ENCODE results near the gene CDK15.
"Not testable (repeated sequence)": the region's sequence is repeated elsewhere in the genome, so short reads cannot be mapped to it uniquely, and the experiment has no call there.

CDK15 gene

DNA sequence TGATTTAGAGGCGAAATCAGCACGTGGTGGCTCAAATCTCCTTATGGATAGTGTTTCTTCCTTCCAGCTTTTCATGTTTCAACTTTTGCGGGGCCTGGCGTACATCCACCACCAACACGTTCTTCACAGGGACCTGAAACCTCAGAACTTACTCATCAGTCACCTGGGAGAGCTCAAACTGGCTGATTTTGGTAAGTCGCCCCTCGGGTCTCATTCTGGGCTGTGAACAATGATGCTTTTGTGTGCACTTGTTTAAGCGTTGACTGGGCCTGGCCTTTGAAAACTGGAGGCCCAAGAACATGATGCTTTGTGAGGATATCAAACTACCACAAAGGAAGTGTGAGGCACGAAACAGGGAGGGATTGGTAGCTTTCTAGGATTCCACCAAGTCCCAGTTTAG is 27.4 kb downstream of the CDK15 start:
- DNase-seq = no peak

DNA sequence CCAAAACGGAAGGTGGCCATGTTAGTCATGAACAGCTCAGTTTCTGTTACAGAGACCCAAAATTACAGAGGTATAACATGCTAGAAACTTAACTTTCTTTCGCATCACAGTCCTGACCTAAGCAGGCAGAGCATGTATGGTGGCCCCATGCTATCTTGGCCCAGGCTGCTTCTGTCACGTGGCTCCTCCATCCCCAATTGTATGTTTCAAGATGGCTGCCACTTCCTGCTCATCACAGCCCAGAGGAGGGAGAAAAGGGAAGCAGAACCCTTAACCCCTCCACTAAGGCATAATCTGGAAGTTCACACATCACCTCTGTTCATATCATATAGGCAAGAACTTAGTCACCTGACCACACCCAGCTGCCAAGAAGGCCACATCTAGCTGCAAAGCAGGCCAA is 28.7 kb downstream of the CDK15 start:
- no peak for DNase-seq

DNA sequence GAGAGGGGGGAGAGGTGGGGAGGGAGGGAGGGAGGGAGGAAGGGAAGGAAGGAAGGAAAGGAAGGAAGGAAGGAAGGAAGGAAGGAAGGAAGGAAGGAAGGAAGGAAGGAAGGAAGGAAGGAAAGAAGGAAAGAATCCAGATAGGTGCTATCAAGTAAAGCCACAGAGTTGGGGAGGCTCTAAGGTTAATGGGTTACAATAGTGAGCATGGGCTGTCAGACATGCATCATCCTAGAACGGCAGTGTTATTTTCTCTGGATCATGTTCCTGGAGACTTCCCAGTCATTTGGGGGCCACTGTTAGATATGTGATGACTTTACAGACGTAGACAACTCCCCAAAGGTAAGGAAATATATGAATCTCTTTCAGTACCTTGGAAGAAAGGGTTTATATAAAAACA is 31.1 kb downstream of the CDK15 start:
- DNase-seq = no peak

GRCh38 chr2:201837824-201838431 is 31.6 kb downstream of the CDK15 start:
- DNase-seq = no peak

GRCh38 chr2:201839727-201840126 is 33.4 kb downstream of the CDK15 start:
- no peak for DNase-seq

GRCh38 chr2:201840726-201841125 is 34.4 kb downstream of the CDK15 start:
- no peak for DNase-seq

- DNase-seq = no peak
Observed at GRCh38 chr2:201842131-201842860, 36.0 kb downstream of the CDK15 start.

DNA sequence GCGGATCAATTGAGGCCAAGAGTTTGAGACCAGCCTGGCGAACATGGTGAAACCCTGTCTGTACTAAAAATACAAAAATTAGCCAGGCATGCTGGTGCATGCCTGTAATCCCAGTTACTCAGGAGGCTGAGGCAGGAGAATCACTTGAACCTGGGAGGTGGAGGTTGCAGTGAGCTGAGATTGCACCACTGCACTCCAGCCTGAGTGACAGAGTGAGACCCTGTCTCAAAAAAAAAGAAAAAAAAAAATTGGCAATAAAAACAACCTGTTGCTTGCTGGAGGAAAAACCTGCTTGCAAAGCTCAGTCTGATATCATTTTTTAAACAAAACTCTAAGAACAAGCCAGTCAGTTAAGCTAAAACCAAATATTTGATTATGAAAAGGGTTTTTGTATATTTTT is 38.6 kb downstream of the CDK15 start:
- DNase-seq = not testable (repeated sequence)

GRCh38 chr2:201847481-201847880 is 41.1 kb downstream of the CDK15 start:
- peak in 1 of 3 donors; percentile 3 for DNase-seq

DNA sequence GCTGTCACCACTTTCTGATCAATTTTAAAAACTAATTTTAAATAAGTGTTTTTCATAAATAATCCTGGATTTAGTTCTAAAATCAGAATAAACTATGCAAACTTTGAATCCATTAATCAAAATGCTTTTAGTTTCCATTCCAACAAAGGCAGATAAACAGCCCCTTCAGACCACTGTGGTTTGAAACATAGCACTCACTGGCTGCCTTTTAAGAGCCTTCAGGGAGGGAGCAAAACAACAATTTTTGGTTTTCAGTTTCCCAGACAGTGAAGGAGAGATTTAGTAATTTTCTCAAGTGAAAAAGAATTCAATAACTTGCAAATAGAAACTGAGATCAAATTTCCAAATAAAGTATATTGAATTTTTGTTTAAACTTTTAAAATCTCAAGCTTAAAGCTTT is 46.1 kb downstream of the CDK15 start:
- no peak for DNase-seq

DNA sequence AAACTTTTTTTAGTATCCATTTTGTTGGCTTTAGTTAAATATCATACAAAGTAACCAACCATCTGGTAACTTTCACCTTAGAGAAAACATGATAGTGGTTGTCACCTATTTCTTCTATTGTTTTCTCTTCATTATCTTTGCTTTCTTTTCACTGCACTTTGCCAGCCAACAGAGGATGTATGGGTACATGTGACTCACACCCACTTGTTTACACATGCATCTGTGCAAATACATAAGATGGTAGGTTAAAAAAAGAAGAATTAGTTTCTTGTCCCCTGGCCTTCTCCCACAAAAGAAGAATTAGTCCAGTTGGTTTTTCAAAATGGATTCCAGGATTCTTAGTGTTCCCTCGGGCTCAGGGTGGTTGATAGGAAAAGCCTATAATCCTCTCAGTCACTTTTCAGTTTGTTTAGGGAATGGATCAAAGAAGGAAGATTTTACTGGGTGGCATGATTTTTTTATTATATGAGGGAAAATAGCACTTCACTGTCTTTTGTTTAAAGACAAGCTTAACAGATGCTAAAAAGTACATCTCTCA is 46.6 kb downstream of the CDK15 start:
- no peak for DNase-seq

- no peak for DNase-seq
Observed at GRCh38 chr2:201854221-201854801, 48.0 kb downstream of the CDK15 start.

GRCh38 chr2:201854841-201855240 is 48.5 kb downstream of the CDK15 start:
- no peak for DNase-seq

GRCh38 chr2:201855356-201855755 is 49.0 kb downstream of the CDK15 start:
- DNase-seq = no peak

GRCh38 chr2:201857326-201857725 is 51.0 kb downstream of the CDK15 start:
- no peak for DNase-seq

DNA sequence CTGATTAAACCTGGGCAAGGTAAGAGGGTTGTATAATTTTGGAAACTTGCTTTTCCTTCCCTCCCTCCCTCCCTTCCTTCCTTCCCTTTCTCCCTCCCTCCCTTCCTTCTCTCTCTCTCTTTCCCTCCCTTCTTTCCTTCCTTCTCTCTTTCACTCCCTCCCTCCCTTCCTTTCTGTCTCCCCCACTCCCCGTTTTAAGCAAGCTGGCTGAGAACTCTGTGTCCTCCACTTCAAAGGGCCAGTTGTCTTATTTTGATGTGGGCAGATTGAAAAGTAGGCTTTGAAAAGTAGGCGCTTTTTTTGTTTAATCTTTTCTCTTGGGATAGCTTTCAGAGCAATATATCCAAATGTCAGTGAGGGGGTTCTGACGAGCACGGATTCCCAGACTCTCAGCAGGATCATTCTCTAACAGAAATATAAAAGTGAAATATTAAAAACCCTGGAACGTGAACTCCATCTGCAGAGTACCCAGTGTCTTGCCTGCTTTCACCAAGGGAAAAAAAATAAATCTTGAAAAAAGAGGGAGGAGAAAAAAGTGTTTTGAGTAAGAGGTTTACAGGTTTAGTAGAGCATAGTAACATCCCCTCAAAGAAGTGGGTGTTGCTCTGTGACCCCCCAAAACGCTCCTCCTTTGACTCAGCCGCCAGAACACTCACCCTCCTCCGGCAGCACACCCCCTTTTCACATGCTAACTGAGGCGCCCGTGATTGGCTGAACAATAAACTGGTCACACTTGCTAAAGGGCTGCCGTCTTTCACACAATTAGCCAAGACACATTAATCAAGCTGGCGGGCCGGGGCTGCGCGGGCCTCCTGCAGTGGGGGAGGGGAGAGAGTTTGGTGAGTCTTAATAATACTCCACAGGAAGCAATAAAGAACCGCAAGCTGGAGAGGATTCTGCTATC is 52.2 kb downstream of the CDK15 start:
- DNase-seq = peak in 1 of 3 donors; percentile 17

DNA sequence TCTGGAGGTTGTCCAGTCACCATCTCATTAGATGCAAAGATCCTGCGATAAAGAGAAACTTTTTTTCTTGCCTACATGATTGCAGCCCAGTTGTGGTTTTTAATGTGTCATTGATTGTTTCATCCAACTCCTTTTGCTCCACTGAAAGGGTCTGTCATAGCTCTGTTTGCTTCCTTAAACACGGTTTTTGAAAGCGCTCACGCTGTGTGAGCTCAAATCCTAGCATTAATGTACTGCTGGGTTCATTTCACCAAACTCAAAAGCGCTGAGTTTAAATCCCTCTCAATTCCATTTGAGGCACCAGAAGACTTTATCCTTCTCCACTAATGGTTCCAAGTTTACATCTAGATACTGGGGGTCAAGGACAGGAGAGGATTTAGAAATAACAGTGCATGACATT is 53.6 kb downstream of the CDK15 start:
- no peak for DNase-seq

DNA sequence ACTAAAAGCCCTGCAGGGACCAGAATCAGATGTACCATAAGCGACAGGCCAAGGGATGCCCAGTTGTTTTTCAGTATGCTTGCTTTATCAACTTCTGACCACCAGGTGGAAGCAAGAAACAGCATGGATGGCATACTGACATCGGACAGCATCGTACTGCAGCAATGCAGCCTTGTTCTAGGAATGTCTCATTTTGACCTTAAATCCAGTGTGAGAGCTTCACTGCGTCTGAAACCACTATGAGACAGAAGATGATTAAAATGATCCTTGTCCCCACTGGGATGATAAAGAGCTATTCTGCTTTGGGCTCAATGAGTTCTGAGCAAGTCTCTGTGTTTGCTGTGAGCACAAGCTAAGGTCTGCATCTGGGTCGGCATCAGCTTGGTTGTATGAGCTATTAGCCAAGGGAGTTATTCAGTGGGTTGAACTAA is 54.3 kb downstream of the CDK15 start:
- peak; percentile 65 to 73 (median 71) for DNase-seq

DNA sequence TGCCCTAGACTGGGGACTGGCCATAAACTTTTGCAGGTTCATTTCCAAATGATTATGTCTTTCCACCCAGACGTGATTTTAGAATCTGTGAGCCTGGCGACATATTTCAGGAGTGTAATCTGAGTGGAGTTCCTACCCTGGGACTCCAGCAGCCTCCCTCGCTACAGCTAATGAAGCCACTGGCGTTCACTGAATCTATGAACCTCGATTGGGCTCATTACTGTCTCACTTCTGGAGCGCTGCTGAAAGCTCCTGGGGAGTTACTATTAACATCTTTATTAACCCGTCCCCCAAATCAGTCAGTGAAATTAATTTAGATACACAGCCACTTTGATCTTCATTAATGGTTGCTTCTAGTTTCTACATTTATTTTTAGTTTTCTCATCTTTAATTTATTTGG is 56.5 kb downstream of the CDK15 start:
- no peak for DNase-seq

DNA sequence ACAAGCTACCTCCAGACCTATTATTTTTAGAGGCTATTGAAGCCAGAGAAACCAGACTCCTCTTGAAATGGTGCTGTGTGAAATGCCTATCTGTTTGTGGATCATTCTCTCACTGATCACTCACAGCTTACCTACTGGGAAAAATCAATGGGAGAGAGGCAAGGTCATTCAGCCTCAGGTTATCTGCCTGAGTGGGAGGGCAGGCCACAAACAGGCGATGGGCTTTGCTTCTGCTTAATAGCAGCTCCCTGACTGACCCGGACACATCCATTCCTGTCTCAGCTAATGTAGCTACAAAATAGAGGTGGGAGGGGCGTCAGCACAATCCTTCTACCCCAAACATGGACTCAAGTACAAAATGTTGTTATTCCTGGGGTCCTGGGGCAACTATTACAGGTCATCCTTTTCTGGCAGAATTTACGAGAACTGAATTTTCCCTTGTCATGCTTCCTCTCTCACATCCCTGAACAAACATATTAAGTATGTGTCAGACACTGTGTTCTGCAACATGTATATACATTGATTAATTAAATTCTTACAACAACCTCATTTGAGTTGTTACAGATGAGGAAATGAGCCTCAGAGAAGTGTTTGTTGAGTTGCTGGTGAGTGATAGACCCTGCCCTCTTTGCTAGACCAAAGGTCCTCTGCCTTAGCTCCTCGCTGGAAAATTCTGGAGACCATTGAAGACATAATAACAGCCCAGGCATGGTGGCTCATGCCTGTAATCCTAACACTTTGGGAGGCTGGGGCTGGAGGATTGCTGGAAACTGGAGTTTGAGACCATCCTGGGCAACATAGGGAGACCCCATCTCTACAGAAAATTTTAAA is 60.5 kb downstream of the CDK15 start:
- no peak for DNase-seq

GRCh38 chr2:201871471-201871870 is 65.1 kb downstream of the CDK15 start:
- DNase-seq = no peak

DNA sequence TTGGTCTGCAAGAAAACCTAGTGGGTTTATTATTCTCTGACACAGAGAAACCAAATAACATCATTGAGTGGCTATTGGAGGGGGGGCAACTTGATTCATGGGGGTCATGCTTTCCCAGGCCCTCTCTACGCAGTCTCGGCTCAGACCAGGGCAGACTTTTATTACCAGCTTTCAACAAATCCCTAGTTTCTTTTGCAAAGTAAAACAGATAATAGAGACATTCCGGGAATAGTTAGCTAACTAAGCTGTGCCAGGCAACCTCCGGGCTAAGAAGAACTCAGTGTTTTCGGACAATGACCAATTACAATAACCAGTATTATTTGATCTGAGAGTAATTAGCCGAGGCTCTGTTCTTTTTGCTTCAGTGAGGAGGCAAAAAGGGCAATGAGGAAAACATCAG is 66.3 kb downstream of the CDK15 start:
- no peak for DNase-seq
